CMK (cell line): ENCODE results near the gene RBM47.

Experiments used
- DNase-seq: peaks from one replicate; pipeline ENCODE4 v3.0.0-alpha.2; 2010; ENCODE audit warnings: low read depth

The RBM47 gene

GRCh38 chr4:40623707-40624106, 6.0 kb downstream of the RBM47 start:
- DNase-seq, result no peak

GRCh38 chr4:40622913-40623312, 6.8 kb downstream of the RBM47 start:
- DNase-seq, result no peak

- no peak for DNase-seq
These were observed 7.8 kb downstream of the RBM47 start for GRCh38 chr4:40621592-40622512.

- DNase-seq, result no peak
These were observed 8.5 kb downstream of the RBM47 start for GRCh38 chr4:40621229-40621591.

- DNase-seq, result no peak
These were observed 10.1 kb downstream of the RBM47 start for GRCh38 chr4:40619600-40619999.

- DNase-seq, result no peak
These were observed 11.8 kb downstream of the RBM47 start for GRCh38 chr4:40617872-40618271.

- DNase-seq, result no peak
These were observed 15.6 kb downstream of the RBM47 start for GRCh38 chr4:40614031-40614430.

GRCh38 chr4:40613456-40613855, 16.2 kb downstream of the RBM47 start:
- DNase-seq, result no peak

GRCh38 chr4:40612831-40613230, 16.8 kb downstream of the RBM47 start:
- DNase-seq, result no peak

GRCh38 chr4:40612283-40612682, 17.4 kb downstream of the RBM47 start:
- DNase-seq, result no peak

GRCh38 chr4:40608628-40609027, 21.0 kb downstream of the RBM47 start:
- DNase-seq, result no peak

GRCh38 chr4:40607221-40607620, 22.4 kb downstream of the RBM47 start:
- DNase-seq, result no peak

GRCh38 chr4:40606239-40606767, 23.4 kb downstream of the RBM47 start:
- DNase-seq, result no peak

- no peak for DNase-seq
These were observed 26.4 kb downstream of the RBM47 start for GRCh38 chr4:40603281-40603680.

- DNase-seq, result no peak
These were observed 28.0 kb downstream of the RBM47 start for GRCh38 chr4:40601641-40602040.

- DNase-seq, result no peak
These were observed 28.8 kb downstream of the RBM47 start for GRCh38 chr4:40600850-40601249.

GRCh38 chr4:40599431-40599830, 30.2 kb downstream of the RBM47 start:
- no peak for DNase-seq

GRCh38 chr4:40596522-40596921, 33.1 kb downstream of the RBM47 start:
- DNase-seq, result no peak

- DNase-seq, result no peak
These were observed 33.7 kb downstream of the RBM47 start for GRCh38 chr4:40595981-40596380.

GRCh38 chr4:40594261-40595178, 35.1 kb downstream of the RBM47 start:
- no peak for DNase-seq

- DNase-seq, result no peak
These were observed 37.6 kb downstream of the RBM47 start for GRCh38 chr4:40592034-40592433.

- no peak for DNase-seq
These were observed 41.8 kb downstream of the RBM47 start for GRCh38 chr4:40587826-40588225.

- DNase-seq, result no peak
These were observed 42.3 kb downstream of the RBM47 start for GRCh38 chr4:40587351-40587750.
